Measurements from ENCODE around the gene DYNLT1. TPM values are rescaled to one million over a fixed set of nuclear protein-coding genes. Genes with fewer than 3 reads are reported as not detected.

The DYNLT1 gene
- total and polyA plus RNA-seq, 10 of the 15 experiments (the other 5 are each of a cell fraction or from before 2014, with no cell fraction given), result 33.6 to 298 (median 89.2) TPM

- peaks cover 29% of the 10 kb centered on the region for H3K4me1 ChIP-seq (ENCODE audit: control insufficient read depth, insufficient read depth, low read length)
- SMC1A ChIA-PET (ENCODE audit: uncharacterized antibody, unreplicated experiment), result interaction anchor here (0.7 to 5.4 kb wide), 9 partner anchors 8 to 427 kb away, joined by 3 to 41 read pairs (median 4); no protein-coding TSS in a partner anchor
- CTCF ChIA-PET, result interaction anchor here (0.7 to 10.4 kb wide), 10 partner anchors 8 to 431 kb away, joined by 3 to 72 read pairs (median 8); no protein-coding TSS in a partner anchor
- H3K27ac ChIP-seq (ENCODE audit: control insufficient read depth, insufficient read depth), result peak overlapping the region; percentile 82
- H3K27me3 ChIP-seq (replicated peaks in 1 of 2; ENCODE audit: control insufficient read depth in 2 of 2, insufficient read depth in 2 of 2, low read length in 1 of 2), result no peaks in the 10 kb centered on the region
- H3K4me2 ChIP-seq (ENCODE audit: control insufficient read depth, insufficient read depth), result peak overlapping the region; percentile 92
- H3K79me2 ChIP-seq (ENCODE audit: control insufficient read depth, insufficient read depth, low read length), result peaks cover 32% of the 10 kb centered on the region
- POLR2A ChIA-PET, result interaction anchor here (0.5 to 2.2 kb wide), 4 partner anchors 8 to 126 kb away, joined by 3 to 20 read pairs (median 6); no protein-coding TSS in a partner anchor
- WGBS (ENCODE audit: insufficient coverage, insufficient replicate concordance, low lambda C conversion rate, missing lambda C conversion rate), result 9% methylated on average over 21 of the region's 21 CpGs
- H3K36me3 ChIP-seq (ENCODE audit: control insufficient read depth in 2 of 2, insufficient read depth in 2 of 2, low read length in 1 of 2), result no peaks in the 10 kb centered on the region
- RAD21 ChIA-PET (ENCODE audit: unreplicated experiment), result interaction anchor here (0.8 to 3.4 kb wide), 10 partner anchors 8 to 400 kb away, joined by 3 to 28 read pairs (median 4); partner anchors contain the start of gene TAGAP
- in situ Hi-C loops (cut with MboI), result no loop called here
- H4K20me1 ChIP-seq (ENCODE audit: control insufficient read depth, insufficient read depth), result no peaks in the 10 kb centered on the region
- intact Hi-C loops (cut with micrococcal nuclease; ENCODE audit: unreplicated experiment), result loop anchor here (5.0 kb wide), 2 partner anchors 47 to 172 kb away; partner anchors contain the start of gene EZR
- DNase-seq (ENCODE audit: low read depth, low spot score) (no peak), ATAC-seq (no peak), FAIRE-seq (peak; percentile 56)
- peak overlapping the region; percentile 81 for H3K4me3 ChIP-seq
- H2AFZ ChIP-seq (ENCODE audit: control insufficient read depth, low read depth, low read length), result peak overlapping the region; percentile 86
- peak overlapping the region; percentile 87 for H3K9ac ChIP-seq (ENCODE audit: control insufficient read depth, insufficient read depth, low read length)
- no peaks in the 10 kb centered on the region for H3K9me3 ChIP-seq (replicated peaks; ENCODE audit: control insufficient read depth, insufficient read depth, low read length)
- BruUV-seq (replicated peaks), result TSS peak; percentile 78
- TF ChIP-seq ZNF217 (IDR thresholded peaks at IDR 0.05) (no peak), CREM (IDR thresholded peaks at IDR 0.05; ENCODE audit: low read depth) (0 out of 2 replicates have a peak, but pooled peaks have one; percentile 24), SMAD5 (IDR thresholded peaks at IDR 0.05; ENCODE audit: low read depth) (no peak), MYC (IDR thresholded peaks at IDR 0.05; ENCODE audit: insufficient read depth, insufficient read length, insufficient replicate concordance, low read length, severe bottlenecking) (no peak), CHD2 (IDR thresholded peaks at IDR 0.05; ENCODE audit: borderline replicate concordance, low read depth, low read length) (no peak), STAT1 (conservative IDR thresholded peaks at IDR 0.05) (no peak), EED (IDR thresholded peaks at IDR 0.05; ENCODE audit: low read depth) (0 out of 2 replicates have a peak, but pooled peaks have one; percentile 31), JUND (IDR thresholded peaks at IDR 0.05; ENCODE audit: low read depth, low read length) (no peak), PRDM15 (CRISPR knock-in tag; IDR thresholded peaks at IDR 0.05) (no peak), POLR2AphosphoS5 (IDR thresholded peaks at IDR 0.05; ENCODE audit: low read length) (no peak), NR2C2 (IDR thresholded peaks at IDR 0.05; ENCODE audit: borderline replicate concordance, control insufficient read depth, insufficient read length, low read depth) (no peak), DPF2 (IDR thresholded peaks at IDR 0.05) (no peak), ZBTB40 (IDR thresholded peaks at IDR 0.05; ENCODE audit: borderline replicate concordance) (no peak), CHD1 (IDR thresholded peaks at IDR 0.05; ENCODE audit: low read depth, low read length) (no peak), YBX1 (IDR thresholded peaks at IDR 0.05) (no peak)
These were observed 800 bp upstream of the DYNLT1 start for GRCh38 chr6:158645064-158646022.

Data from GM12878 (cell line).